GM18867 (cell line): ENCODE data around the gene LZTS3.
"Not testable (repeated sequence)": the region's sequence is repeated elsewhere in the genome, so short reads cannot be mapped to it uniquely, and the experiment has no call there.

Source experiments
- ATAC-seq: cut with Tn5 transposase; IDR thresholded peaks from one replicate; pipeline ENCODE4 v1.9.1; 2021; ENCODE audit warnings: mild to moderate bottlenecking, moderate library complexity; ENCODE audit not compliant: unreplicated experiment

LZTS3 gene

DNA sequence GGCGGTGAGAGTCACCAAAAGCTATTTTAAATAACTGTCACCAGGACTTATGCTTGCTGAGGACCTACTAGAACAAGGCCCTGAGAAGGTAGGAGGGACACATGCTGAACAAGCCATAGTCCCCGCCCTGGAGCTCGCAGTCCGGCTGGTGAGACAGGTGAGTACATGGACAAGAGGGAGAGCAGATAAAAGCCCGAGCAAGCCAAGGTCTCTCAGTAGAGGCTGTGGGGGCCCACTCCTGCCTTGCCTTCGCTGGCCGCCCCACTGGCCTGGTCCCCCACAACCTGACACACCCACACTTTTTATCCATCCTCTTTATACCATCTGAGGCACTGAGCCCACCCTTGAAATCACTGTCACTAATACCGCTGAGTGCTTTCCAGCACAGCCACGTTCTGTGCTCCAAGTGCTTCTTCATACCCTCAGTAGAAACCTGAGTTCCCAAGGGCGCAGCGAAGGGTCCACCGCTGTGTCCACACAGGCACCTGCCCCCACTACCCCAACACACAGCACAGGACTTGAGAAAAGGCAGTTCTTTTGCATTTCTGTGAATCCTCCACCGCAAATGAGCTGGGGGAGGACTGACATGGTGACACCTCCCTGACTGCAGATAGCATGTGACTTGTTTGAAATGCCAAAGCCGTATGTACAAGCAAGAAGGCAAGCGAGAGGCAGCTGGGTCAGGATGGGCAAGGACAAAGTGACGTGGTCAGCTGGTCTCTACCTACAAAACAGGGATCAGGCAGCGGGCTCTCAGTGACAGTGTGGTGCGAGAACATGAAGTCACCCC lies 19.1 kb upstream of the LZTS3 start:
- no peak for ATAC-seq

DNA sequence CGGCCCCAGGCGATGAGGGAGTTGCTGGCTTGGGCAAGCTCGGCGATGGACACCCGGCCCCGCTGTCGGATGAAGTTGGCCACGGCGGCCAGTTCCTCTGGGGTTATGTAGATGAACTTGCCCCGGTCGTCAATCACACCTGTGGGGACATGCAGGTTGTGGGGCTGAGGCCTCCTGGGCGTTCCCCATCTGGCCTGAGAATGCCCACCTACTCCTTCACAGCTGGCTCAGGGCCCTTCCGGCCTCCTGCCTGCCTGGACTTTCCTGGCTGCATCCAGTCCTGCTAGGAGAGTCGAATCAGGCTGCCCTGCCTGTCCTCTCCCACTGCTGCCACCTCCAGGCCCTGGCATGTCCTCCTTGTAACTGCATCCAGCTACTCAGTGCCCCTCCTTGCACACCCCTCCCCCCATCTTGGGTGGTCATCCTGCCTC lies 17.3 kb upstream of the LZTS3 start:
- ATAC-seq, result no peak

DNA sequence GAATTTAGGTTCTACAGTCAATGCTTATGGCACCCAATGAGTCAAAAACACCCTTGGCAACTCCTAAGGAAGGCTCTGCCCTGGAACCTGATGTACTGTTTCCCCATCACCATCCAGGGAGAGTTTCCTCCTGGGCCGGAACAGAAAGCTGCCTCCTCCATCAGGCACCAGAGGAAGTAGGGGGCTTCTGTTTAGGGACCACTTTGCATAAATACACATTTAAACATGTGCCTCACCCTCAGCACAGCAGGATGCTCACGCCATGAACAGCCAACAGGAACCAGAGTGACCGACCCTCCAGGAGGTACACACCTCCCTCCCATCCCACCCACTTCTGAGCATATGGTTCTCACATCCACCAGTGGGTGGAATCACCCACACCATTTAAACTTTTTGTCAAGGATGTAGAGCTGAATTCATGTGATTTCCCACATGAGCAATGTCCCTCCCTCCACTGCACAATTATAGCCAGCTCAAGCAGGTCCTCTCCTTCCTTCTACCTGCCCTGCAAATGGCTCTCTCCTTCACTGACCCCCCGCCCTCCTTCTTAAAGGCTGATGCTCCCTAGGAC lies 16.3 kb upstream of the LZTS3 start:
- ATAC-seq, result no peak

DNA sequence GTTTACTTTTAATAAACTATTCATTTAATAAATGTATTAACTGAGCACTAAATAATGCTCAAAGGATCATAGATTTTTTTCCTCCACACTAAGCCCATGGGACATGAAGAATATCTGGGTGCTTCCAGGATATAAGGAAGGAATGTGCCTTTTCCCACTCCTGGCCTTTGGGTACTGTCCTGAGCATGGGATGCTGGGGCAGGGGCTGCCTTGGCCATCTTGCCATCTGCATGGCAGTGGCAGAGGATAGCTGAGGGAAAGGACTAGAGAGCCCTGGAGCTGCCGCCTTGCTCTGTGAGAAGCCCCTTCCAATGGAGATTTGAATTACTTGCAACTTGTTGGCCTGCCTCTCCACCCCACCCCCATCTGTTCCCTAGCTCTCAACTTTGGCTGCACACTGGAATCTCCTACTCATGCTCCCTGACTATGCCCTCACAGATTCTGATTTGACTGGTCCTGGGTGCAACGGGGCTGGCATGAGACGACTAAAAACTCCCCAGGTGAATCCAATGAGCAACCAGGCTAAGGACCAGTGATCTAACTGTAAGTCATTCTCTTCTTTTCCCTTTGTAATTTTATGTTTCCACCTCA lies 15.6 kb upstream of the LZTS3 start:
- ATAC-seq, result no peak

DNA sequence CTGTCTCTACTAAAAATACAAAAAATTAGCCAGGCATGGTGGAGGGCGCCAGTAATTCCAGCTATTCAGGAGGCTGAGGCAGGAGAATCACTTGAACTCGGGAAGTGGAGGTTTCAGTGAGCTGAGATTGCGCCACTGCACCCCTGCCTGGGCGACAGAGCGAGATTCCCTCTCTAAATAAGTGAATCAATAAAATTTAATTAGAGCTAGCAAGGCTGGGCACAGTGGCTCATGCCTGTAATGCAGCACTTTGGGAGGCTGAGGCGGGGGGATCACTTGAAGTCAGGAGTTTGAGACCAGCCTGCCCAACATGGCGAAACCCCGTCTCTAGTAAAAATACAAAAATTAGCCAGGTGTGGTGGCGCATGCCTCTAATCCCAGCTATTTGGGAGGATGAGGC lies 14.5 kb upstream of the LZTS3 start:
- ATAC-seq, result not testable (repeated sequence)

DNA sequence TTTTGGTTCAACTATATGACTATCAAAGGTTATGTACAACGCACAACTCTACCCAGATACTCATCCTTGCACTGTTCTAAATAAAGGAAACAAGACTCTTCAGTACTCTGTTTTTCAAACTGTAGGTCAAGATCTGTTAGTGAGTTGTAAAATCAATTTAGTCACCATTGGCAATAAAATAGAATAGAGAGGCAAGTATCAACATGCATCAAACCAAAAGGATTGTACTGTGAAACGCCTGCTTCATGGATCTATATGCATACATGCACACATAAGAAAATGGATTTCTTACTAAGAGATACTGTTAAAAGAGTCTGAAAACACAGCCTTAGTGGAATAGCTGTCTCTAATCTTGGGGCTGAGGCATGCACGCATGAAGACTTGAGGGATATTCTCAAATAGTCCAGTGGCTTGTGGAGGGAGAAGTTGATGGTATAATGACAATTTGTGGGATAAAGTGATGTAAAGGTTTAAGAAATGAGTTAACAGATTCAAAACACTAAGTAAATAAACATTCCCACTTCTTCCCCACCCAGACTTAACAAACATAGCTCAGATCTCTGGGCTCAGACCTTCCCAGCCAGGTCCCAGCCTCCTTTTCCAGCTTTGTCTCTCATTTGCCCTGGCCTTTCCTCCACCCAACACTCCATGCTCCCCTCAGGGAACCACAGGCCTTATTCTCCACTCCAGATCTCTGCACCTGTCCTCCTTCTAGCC lies 10.7 kb upstream of the LZTS3 start:
- ATAC-seq, result no peak

DNA sequence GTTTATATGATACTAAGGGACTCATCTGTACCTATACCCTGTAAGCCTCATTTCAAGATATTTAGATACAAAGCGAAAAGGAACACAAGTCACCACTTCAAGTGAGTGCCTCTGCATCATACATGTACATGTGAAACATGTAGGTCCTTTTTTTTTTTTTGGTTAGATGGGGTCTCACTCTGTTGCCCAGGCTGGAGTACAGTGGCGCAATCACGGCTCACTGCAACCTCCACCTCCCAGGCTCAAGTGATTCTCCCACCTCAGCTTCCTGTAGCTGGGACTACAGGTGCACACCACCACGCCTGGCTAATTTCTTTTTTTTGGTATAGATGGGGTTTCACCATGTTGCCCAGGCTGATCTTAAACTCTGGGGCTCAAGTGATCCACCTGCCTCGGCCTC lies 9.1 kb upstream of the LZTS3 start:
- ATAC-seq, result not testable (repeated sequence)

DNA sequence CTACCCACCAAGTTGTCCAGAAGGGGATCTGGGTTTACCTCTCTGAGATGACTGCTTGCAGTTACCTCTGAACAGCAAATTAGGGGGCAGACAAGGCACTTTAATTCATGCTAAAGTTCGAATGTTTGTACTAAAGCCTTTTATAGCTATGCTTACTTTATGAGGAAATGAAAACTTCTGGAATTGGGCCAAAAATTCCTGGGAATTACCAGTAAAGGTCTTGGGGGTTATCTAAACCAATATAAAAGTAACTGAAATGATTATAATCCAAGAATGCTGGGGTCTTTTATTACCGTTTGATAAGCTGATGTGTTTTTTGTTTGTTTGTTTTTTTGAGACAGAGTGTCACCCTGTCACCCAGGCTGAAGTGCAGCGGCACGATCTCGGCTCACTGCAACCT lies 7.9 kb upstream of the LZTS3 start:
- ATAC-seq, result no peak

DNA sequence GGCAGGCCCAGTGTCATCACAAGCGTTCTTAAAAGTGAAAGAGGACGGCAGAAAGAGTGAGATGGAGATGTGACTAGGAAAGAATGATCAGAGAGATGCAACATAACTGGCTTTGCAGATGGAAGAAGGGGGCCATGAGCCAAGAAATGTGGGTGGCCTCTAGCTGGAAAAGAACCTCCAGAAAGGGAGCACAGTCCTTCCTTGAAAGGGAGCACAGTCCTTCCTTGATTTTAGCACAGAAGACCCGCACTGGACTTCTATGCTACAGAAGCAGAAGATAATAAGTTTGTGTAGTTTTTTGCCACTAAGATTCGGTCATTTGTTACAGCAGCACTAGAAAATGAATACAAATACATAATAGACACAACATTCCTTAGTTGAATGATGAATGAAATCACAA lies 7.0 kb upstream of the LZTS3 start:
- no peak for ATAC-seq

DNA sequence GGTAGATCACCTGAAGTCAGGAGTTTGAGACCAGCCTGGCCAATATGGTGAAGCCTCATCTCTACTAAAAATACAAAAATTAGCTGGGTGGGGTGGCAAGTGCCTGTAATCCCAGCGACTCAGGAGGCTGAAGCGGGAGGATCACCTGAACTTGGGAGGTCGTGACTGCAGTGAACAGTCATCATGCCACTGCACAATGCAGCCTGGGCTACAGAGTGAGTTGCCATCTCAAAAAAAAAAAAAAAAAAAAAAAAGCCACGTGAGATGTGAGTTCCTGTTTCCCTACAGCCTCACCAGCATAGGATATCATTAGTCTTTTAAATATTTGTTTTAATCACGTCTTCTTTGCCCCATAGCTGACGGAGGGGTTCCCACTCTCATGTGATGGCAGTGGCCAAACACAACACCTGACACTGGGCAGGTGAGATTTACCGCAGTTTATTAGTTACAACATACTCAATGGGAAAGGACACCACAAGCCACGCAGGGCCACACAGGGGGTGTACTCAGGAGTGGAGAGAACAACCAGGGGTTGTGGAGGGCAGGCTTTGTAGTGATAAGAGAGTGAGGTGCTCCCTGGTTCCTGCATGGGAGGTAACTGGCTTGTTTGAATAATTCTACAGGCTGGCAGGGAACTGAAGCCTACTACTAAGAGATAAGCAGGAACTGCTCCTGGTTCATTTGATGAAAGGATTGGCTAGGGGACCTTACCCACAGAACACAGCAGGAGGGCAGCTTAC lies 4.6 kb upstream of the LZTS3 start:
- no peak for ATAC-seq

DNA sequence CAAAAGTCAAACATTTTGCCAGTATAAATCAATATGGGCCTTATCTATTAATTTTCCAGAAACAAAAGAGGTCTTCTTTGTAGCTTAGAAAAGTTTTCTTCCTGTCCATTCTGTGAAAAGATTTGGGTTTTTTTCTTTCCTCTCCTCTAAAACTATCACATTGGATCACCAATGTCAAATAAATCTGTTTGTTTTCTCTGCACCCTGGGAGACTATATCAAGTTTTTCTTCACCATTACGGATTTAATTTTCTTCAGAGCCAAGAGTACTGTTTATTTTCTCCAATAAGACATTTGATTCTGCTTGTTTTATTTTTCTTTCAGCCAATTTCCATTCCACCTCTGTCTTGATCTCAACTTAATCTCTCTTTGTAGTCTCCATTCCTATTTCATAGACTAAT lies 1.9 kb upstream of the LZTS3 start:
- ATAC-seq, result no peak

DNA sequence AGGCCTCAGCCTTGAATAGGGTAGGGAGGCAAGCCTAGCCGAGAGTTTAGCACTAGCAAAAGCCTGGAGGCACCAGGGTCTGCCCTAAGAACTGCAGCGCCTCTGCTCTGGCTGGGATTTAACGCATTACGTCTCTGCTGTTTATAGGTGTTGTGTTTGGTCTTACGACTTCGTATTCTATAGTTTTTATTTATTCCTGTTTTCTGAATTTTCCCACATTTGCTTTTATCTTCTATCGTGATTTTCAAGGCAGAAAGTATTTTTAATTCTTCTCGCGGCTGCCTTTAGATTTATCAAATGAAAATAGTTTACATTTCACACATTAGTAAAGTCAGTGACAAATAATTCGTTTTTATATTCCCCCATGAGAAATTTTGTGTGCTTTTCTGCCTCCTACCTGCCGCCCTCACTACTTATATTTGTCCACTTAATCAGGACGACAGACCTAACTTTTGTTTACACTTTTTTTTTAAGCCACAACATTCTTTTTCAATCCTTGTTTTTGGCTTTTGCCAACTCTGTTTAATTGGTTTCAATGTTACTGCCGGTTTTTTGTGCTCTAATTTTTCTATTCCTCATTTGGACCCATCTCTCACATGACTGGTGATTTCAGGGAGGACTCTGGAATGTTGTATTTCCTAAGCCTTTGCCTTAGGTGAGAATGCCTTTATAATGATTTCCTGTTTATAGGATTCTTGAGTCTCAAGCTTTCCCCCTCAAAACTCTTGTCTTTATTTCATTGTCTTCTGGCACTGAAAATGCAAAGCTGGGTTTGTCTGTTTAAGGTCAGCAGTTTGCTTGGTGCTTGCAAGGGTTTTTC lies 1.3 kb upstream of the LZTS3 start:
- ATAC-seq, result no peak

DNA sequence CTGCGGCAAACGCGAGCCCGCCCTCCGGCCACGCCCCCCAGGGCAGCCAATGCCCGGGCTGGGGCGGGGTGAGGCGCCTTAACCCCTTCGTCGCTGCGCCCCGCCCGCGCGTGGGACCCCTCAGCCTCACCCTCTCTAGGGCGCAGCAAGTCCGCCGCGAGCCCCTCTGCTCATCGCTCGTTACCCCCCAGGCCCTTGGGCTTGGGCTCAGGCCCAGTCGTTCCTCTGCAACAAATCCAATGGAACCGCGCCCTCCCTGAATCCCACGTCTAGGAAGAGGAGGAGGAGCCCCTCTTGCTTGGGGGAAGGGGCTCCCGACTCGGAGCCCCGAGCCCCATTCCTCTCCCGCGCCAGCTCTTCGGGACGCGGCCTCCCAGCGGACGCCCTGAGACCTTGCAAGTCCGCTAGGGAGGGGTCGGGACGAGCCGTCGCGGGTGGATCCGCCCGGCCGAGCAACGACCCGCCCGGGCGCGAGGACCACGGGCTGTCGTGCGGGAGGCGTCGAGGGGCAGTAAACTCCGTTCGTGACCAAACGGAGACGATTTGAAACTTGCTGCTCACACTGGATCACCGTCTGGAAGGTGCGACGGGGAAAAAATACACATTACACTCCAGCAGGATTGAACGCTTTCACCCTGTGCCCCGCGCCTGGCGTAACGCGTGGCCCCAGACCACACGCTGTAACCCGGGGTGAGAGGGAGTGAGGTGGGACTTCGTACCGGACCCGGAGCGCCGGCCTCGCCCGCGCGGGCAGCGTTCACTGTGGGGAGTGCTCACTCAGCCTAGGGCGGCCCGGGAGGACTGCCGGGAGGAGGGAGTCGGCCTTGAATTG lies 477 bp upstream of the LZTS3 start:
- ATAC-seq, result peak; percentile 87

DNA sequence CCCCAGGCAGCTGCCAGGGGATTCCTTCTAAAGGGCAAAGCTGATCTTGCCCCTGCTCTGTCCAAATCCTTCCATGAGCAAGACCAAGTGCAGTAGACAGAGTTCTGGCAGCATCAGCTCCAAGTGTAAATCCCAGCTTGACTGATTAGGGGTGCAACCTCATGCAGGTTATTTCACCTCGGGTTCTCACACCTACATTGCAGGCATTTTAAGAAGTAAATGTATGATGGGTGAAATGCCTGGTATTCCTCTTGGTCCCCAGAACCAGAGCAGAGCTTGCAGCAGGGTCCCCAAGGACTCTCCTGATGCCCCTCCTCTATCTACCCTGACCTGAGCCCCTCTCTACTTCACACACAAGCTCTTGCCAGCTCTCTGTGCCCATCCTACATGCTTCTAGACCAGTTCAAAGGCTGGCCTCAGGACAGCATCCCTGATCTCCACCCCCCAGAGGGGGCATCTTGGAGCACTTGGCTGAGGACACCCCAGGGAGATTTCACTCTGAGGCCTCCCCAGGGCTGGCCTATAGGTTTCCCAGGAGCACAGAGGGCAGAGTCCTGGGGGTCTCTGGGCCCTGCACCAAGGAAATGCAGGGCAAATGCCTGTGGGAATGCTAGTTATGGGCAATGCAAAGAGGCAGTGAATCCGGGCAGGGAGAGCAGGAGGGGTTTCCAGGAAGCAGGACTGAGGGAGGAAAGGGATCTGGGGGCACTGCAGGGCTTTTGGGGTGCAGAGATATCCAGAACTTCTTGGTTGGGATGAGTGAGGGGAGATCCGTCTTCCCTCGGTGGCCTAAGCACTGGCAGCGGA lies 1.0 kb downstream of the LZTS3 start:
- ATAC-seq, result no peak

DNA sequence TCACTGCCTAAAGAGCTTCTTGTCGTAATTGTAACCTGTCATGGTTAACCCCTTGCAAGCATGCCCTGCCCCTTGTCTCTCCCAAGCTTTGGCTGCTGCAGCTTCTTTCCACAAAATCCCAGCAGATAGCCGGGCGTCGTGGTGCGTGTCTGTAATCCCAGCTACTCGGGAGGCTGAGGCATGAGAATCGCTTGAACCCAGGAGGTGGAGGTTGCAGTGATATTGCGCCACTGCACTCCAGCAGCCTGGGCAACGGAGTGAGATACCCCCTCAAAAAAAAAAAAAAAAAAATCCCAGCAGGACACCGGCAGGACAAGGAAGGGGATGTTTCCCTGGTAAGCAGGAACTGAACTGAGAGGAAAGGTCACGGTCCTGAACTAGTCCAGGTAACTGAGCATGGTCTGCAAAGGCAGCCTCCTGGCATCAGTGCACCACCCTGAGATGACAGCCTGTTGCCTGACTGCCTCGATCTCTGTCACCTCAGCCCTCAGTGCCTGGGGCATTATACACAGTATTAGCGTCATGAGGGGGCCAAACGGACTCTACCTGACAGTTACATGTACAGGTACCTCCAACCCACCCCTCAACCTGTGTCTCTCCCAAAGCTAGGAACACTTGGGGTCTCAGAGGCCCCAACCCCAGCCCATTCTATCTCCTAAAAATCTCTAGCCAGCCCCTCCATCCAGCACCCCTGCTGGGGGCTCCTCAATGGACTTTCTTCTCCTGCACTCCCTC lies 1.8 kb downstream of the LZTS3 start:
- ATAC-seq, result no peak

DNA sequence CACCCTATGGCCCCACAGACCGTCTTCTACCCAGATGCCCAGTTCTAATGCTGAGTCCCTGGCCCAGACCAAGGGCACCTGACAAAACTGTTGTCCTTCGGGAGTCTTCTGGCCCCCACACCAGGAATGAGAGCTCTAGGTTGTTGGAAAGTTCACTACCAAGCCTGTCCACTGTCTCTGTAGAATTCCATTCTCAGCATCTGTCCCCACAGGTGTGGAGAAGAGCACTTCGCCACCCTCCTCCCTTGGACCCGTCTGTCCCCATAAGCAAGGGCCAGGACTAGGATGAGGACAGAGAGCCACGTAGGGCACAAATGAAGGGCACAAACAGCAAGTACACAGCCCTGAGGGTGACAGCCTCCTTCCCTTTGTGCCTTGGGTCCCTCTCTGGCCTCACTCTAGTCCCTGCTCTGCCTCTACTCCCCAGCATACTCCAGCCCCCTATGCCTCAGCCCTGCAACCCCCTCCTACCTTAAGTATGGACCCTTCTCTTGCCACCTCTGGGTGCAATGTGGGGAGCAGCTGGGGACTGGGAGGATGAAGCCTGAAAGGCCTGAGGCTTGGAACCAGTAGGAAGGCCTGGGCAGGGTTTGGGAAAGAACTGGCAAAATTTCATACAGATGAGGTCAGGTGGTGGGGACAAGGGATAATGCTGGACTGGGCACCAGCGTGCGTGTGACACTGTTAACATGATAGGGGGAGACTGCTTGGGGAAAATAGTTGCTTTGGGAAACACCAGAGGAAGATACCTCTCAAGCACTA lies 4.3 kb downstream of the LZTS3 start:
- ATAC-seq, result no peak
